IMR-90 (cell line): Measurements from ENCODE around the gene EDIL3. TPM values are rescaled to one million over a fixed set of nuclear protein-coding genes. Genes with fewer than 3 reads are reported as not detected.
A peak's percentile ranks its signal among the peaks of the same experiment; 100 is the strongest.

Source experiments
- ATAC-seq: fragments of 200-7000 bp; cut with Tn5 transposase; 2 replicates; pipeline ENCODE4 v1.9.1; 2020; ENCODE audit warnings: low read depth, mild to moderate bottlenecking, moderate library complexity
- BruUV-seq: library from RNA; stranded (reverse); fragments of 400-500 nt; replicated peaks from 2 replicates; lab custom pipeline; 2021; lab: Mats Ljungman, UMichigan
- CTCF ChIA-PET: fragments of 300-600 bp; formaldehyde crosslinking; extraction: SDS; loops from one replicate; lab custom pipeline; 2021; ENCODE audit warnings: antibody characterized with exemption; lab: Yijun Ruan, JAX
- POLR2A ChIA-PET: fragments of 300-600 bp; sonication (Branson Sonifier 250); formaldehyde crosslinking; loops from one replicate; lab custom pipeline; 2022; ENCODE audit warnings: antibody characterized with exemption; ENCODE audit not compliant: unreplicated experiment; lab: Charles Lee
- DNase-seq: peaks from one replicate; pipeline ENCODE4 v3.0.0; 2013
- H2AFZ ChIP-seq: replicated peaks from 2 replicates; pipeline ENCODE3; 2013; ENCODE audit warnings: low read length, mild to moderate bottlenecking; ENCODE audit not compliant: poor library complexity
- H2AK5ac ChIP-seq: 2 replicates; pipeline ENCODE4 v1.6.1; 2013; ENCODE audit warnings: low read depth, low read length, inconsistent platforms
- H2AK9ac ChIP-seq: replicated peaks from 2 replicates; pipeline ENCODE3; 2013; ENCODE audit warnings: mild to moderate bottlenecking, low read depth, low read length, moderate library complexity; ENCODE audit not compliant: poor library complexity
- H2BK120ac ChIP-seq: 2 replicates; pipeline ENCODE4 v1.6.1; 2013; ENCODE audit warnings: low read depth, low read length, inconsistent platforms
- H2BK15ac ChIP-seq: 3 replicates; pipeline ENCODE4 v1.6.1; 2013; ENCODE audit warnings: low read depth, low read length, inconsistent platforms
- H2BK20ac ChIP-seq: 2 replicates; pipeline ENCODE4 v1.6.1; 2013; ENCODE audit warnings: low read depth, mild to moderate bottlenecking, inconsistent platforms, low read length, moderate library complexity
- H2BK5ac ChIP-seq: 2 replicates; pipeline ENCODE4 v1.6.1; 2013; ENCODE audit warnings: mild to moderate bottlenecking, low read depth, low read length, inconsistent platforms; ENCODE audit not compliant: poor library complexity, severe bottlenecking
- H3K14ac ChIP-seq: replicated peaks from 2 replicates; pipeline ENCODE4 v1.6.1; 2013; ENCODE audit warnings: low read depth, low read length, inconsistent platforms
- H3K18ac ChIP-seq: 2 replicates; pipeline ENCODE4 v1.6.1; 2013; ENCODE audit warnings: low read depth, low read length, control low read depth
- H3K23ac ChIP-seq: 2 replicates; pipeline ENCODE4 v1.6.1; 2013; ENCODE audit warnings: low read depth, low read length, inconsistent platforms
- H3K27ac ChIP-seq: 2 replicates; pipeline ENCODE4 v1.5.1; 2013; ENCODE audit warnings: mild to moderate bottlenecking, control low read depth, low read length; ENCODE audit not compliant: insufficient read depth
- H3K27me3 ChIP-seq: 2 replicates; pipeline ENCODE4 v1.6.1; 2013; ENCODE audit warnings: low read length; ENCODE audit not compliant: control insufficient read depth, insufficient read depth
- H3K36me3 ChIP-seq: 2 replicates; pipeline ENCODE4 v1.6.1; 2013; ENCODE audit warnings: low read length, mixed read lengths; ENCODE audit not compliant: control insufficient read depth, insufficient read depth
- H3K4ac ChIP-seq: 2 replicates; pipeline ENCODE4 v1.6.1; 2013; ENCODE audit warnings: low read depth, low read length, inconsistent platforms
- H3K4me1 ChIP-seq: 2 replicates; pipeline ENCODE4 v1.6.1; 2013; ENCODE audit warnings: low read length, mixed read lengths; ENCODE audit not compliant: control insufficient read depth, insufficient read depth
- H3K4me2 ChIP-seq: 2 replicates; pipeline ENCODE4 v1.6.1; 2013; ENCODE audit warnings: low read depth, mild to moderate bottlenecking, control low read depth, low read length, moderate library complexity
- H3K4me3 ChIP-seq: 2 replicates; pipeline ENCODE4 v1.5.1; 2013; ENCODE audit warnings: low read depth, mild to moderate bottlenecking, control low read depth, low read length, moderate library complexity; ENCODE audit not compliant: insufficient read depth
- H3K56ac ChIP-seq: 2 replicates; pipeline ENCODE4 v1.6.1; 2013; ENCODE audit warnings: low read length, inconsistent platforms; ENCODE audit not compliant: insufficient read depth; ENCODE audit errors: extremely low read depth
- H3K79me1 ChIP-seq, 2 experiments: 2 replicates each; pipeline ENCODE4 v1.6.1; 2013; ENCODE audit warnings: low read length in 2 of 2, inconsistent platforms in 1 of 2, low read depth in 1 of 2
- H3K9ac ChIP-seq: 2 replicates; pipeline ENCODE4 v1.6.1; 2013; ENCODE audit warnings: low read depth, low read length, control low read depth
- H3K9me1 ChIP-seq: 2 replicates; pipeline ENCODE4 v1.6.1; 2013; ENCODE audit warnings: low read length, inconsistent platforms; ENCODE audit not compliant: insufficient read depth
- H3K9me3 ChIP-seq: 2 replicates; pipeline ENCODE4 v1.6.1; 2013; ENCODE audit warnings: low read length; ENCODE audit not compliant: control insufficient read depth, insufficient read depth
- H4K20me1 ChIP-seq: 2 replicates; pipeline ENCODE4 v1.6.1; 2013; ENCODE audit warnings: low read length, inconsistent platforms; ENCODE audit not compliant: insufficient read depth
- H4K5ac ChIP-seq: 2 replicates; pipeline ENCODE4 v1.6.1; 2013; ENCODE audit warnings: mild to moderate bottlenecking, low read depth, low read length, control low read depth
- H4K8ac ChIP-seq, 2 experiments: 2 replicates each; pipeline ENCODE4 v1.6.1; 2013; ENCODE audit warnings: low read depth in 2 of 2, low read length in 2 of 2, control low read depth in 1 of 2, inconsistent platforms in 1 of 2
- H4K91ac ChIP-seq: 2 replicates; pipeline ENCODE4 v1.6.1; 2013; ENCODE audit warnings: low read depth, low read length, inconsistent platforms; ENCODE audit not compliant: insufficient read depth
- CHD1 ChIP-seq: IDR thresholded peaks from 2 replicates; pipeline ENCODE4 v1.6.1; 2012; ENCODE audit warnings: low read depth, low read length, improper control_type of control experiment
- MAFK ChIP-seq: IDR thresholded peaks from 2 replicates; pipeline ENCODE4 v1.6.1; 2012; ENCODE audit warnings: low read depth, low read length, improper control_type of control experiment
- SMC3 ChIP-seq: fragments of 150-350 bp; IDR thresholded peaks from 2 replicates; pipeline ENCODE4 v1.6.1; 2016; ENCODE audit warnings: low read depth, mild to moderate bottlenecking, antibody characterized with exemption, low read length, moderate library complexity
- USF2 ChIP-seq: fragments of 150-350 bp; IDR thresholded peaks from 2 replicates; pipeline ENCODE4 v1.6.1; 2017; ENCODE audit warnings: mild to moderate bottlenecking, antibody characterized with exemption, low read length, low read depth
- WGBS, 2 experiments: methylation state at CpG; one replicate each; pipeline versions ENCODE4 v1.1.5 to v1.1.7; 2013; ENCODE audit warnings: missing lambda C conversion rate in 2 of 2; ENCODE audit not compliant: insufficient read length in 1 of 2; ENCODE audit errors: extremely low coverage in 2 of 2; 5-methylcytosine and 5-hydroxymethylcytosine counted together
- dilution Hi-C: fragments of 300-500 bp; cut with HindIII; formaldehyde crosslinking; loops from one replicate; pipeline ENCODE4 v1.14.3; 2018; ENCODE audit warnings: low sequenced_read_pairs; ENCODE audit not compliant: unreplicated experiment
- in situ Hi-C: fragments of 300-500 bp; cut with MboI; formaldehyde crosslinking; loops from 3 replicates; pipeline ENCODE4 v1.14.3; 2019; ENCODE audit warnings: low sequenced_read_pairs, inconsistent platforms, mixed read lengths
- intact Hi-C: fragments of 100-400 bp; cut with micrococcal nuclease; formaldehyde crosslinking; loops from 2 replicates; pipeline ENCODE4 v1.10.0; 2022
- polyA plus RNA-seq, 3 experiments: library from polyadenylated mRNA; depleted of rRNA; stranded (reverse); fragments of >200 nt; gene quantifications; 2 replicates each; pipeline ENCODE4 v1.2.3, GENCODE V29; 2012; ENCODE audit warnings: low replicate concordance in 1 of 3
- total RNA-seq: library from RNA; depleted of rRNA; stranded (reverse); fragments of >200 nt; gene quantifications from 2 replicates; pipeline ENCODE4 v1.2.3, GENCODE V29; 2012

The EDIL3 gene
- total and polyA plus RNA-seq, 2 of the 4 experiments (the other 2 are of a cell fraction) = 55.5 to 82.8 TPM

- no TSS peak for BruUV-seq
- H2AK9ac ChIP-seq = no peak overlapping the region
- H4K8ac ChIP-seq = no peak overlapping the region
- H3K36me3 ChIP-seq = 0 out of 2 replicates have a peak, but pooled peaks cover 2% of the 10 kb centered on the region
- no peak overlapping the region for H3K4me3 ChIP-seq
- no peak overlapping the region for H2BK15ac ChIP-seq
- H3K9ac ChIP-seq = no peak overlapping the region
- ATAC-seq (no peak), DNase-seq (peak; percentile 4)
- no peak overlapping the region for H3K23ac ChIP-seq
- no peaks in the 10 kb centered on the region for H3K4me1 ChIP-seq
- H3K9me1 ChIP-seq = no peaks in the 10 kb centered on the region; the same call in 1 of the 2 replicates
- H3K27me3 ChIP-seq = no peaks in the 10 kb centered on the region
- POLR2A ChIA-PET = no interaction called here
- TF ChIP-seq USF2 = no peak
- no peak for TF ChIP-seq SMC3
- TF ChIP-seq MAFK = no peak
- no peak for TF ChIP-seq CHD1
- H2AFZ ChIP-seq = no peak overlapping the region
- H4K20me1 ChIP-seq = no peaks in the 10 kb centered on the region
- intact Hi-C loops (no loop called here), dilution Hi-C loops (no loop called here), in situ Hi-C loops (no loop called here)
- peaks cover 4 to 9% of the 10 kb centered on the region in 2 experiments; a peak in 3 of 4 replicates for H3K79me1 ChIP-seq
- H2BK120ac ChIP-seq = no peak overlapping the region
- 100% methylated on average over 2 of the region's 3 CpGs; no CpG with 5 or more reads in 1 of the 2 experiments for WGBS, 2 experiments
- H3K9me3 ChIP-seq = no peaks in the 10 kb centered on the region
- no peak overlapping the region for H4K91ac ChIP-seq
- no peak overlapping the region for H4K5ac ChIP-seq
- no peak overlapping the region for H3K27ac ChIP-seq
- no peak overlapping the region for H3K18ac ChIP-seq
- H3K4ac ChIP-seq = no peak overlapping the region
- CTCF ChIA-PET = interaction anchor here (0.9 to 1.2 kb wide), 2 partner anchors 17 to 20 kb away, joined by 3 read pairs; no protein-coding TSS in a partner anchor
- H3K14ac ChIP-seq = no peak overlapping the region
- H3K56ac ChIP-seq = no peak overlapping the region
- no peak overlapping the region for H3K4me2 ChIP-seq
- H2BK5ac ChIP-seq = no peak overlapping the region
- no peak overlapping the region for H2BK20ac ChIP-seq
- H2AK5ac ChIP-seq = no peak overlapping the region
These were observed 203.6 kb downstream of the EDIL3 start for GRCh38 chr5:84181093-84181492.
